GM12878 (cell line): ENCODE results near the gene MOGAT1. TPM values are rescaled to one million over a fixed set of nuclear protein-coding genes. Genes with fewer than 3 reads are reported as not detected.

Experiments
- ATAC-seq: fragments of 200-7000 bp; cut with Tn5 transposase; 3 replicates; pipeline ENCODE4 v1.9.1; 2020; ENCODE audit warnings: mild to moderate bottlenecking, moderate library complexity
- BruUV-seq: library from RNA; stranded (reverse); fragments of 400-500 nt; replicated peaks from 2 replicates; lab custom pipeline; 2021; lab: Mats Ljungman, UMichigan
- CTCF ChIA-PET: fragments of 300-600 bp; sonication (Branson Sonifier 250); formaldehyde crosslinking; extraction: SDS; loops from one replicate; lab custom pipeline; 2021; ENCODE audit warnings: inconsistent platforms; lab: Yijun Ruan, JAX
- POLR2A ChIA-PET: fragments of 350-600 bp; formaldehyde crosslinking; extraction: SDS; loops from one replicate; lab custom pipeline; 2021; ENCODE audit warnings: inconsistent platforms; lab: Charles Lee
- RAD21 ChIA-PET: fragments of 300-600 bp; sonication (Branson Sonifier 250); formaldehyde crosslinking; loops from one replicate; lab custom pipeline; 2023; ENCODE audit warnings: antibody characterized with exemption; ENCODE audit not compliant: unreplicated experiment; lab: Charles Lee
- SMC1A ChIA-PET: fragments of 300-600 bp; sonication (Branson Sonifier 250); formaldehyde crosslinking; loops from one replicate; lab custom pipeline; 2023; ENCODE audit not compliant: unreplicated experiment, uncharacterized antibody; lab: Charles Lee
- DNase-seq: peaks from one replicate; pipeline ENCODE4 v3.0.0-alpha.2; 2011; ENCODE audit warnings: low read depth, low spot score
- FAIRE-seq: peaks from 3 replicates; lab custom pipeline; 2011; peaks lifted over from hg19 to GRCh38; lab: Jason Lieb, UNC
- H2AFZ ChIP-seq: 2 replicates; pipeline ENCODE4 v1.6.0; 2011; ENCODE audit warnings: low read depth, low read length, control low read depth; ENCODE audit not compliant: control insufficient read depth
- H3K27ac ChIP-seq: 2 replicates; pipeline ENCODE4 v1.5.1; 2011; ENCODE audit warnings: control low read depth; ENCODE audit not compliant: control insufficient read depth, insufficient read depth
- H3K27me3 ChIP-seq, 2 experiments: replicated peaks in 1 of 2; 2 replicates each; pipeline versions ENCODE4 v1.6.0 to v1.6.1; 2011; ENCODE audit warnings: low read length in 1 of 2; ENCODE audit not compliant: control insufficient read depth in 2 of 2, insufficient read depth in 2 of 2
- H3K36me3 ChIP-seq, 2 experiments: 2 replicates each; pipeline ENCODE4 v1.5.1; 2011; ENCODE audit warnings: low read length in 1 of 2; ENCODE audit not compliant: control insufficient read depth in 2 of 2, insufficient read depth in 2 of 2
- H3K4me1 ChIP-seq: 2 replicates; pipeline ENCODE4 v1.6.1; 2011; ENCODE audit warnings: mild to moderate bottlenecking, low read length, moderate library complexity, mixed read lengths; ENCODE audit not compliant: control insufficient read depth, insufficient read depth
- H3K4me2 ChIP-seq: 2 replicates; pipeline ENCODE4 v1.6.0; 2011; ENCODE audit warnings: control low read depth; ENCODE audit not compliant: control insufficient read depth, insufficient read depth
- H3K4me3 ChIP-seq: fragments of 200-600 bp; sonication (generic); 2 replicates; pipeline ENCODE4 v1.5.1; 2016
- H3K79me2 ChIP-seq: 2 replicates; pipeline ENCODE4 v1.6.0; 2011; ENCODE audit warnings: low read length; ENCODE audit not compliant: control insufficient read depth, insufficient read depth
- H3K9ac ChIP-seq: 2 replicates; pipeline ENCODE4 v1.8.0; 2011; ENCODE audit warnings: low read length, control low read depth, mixed read lengths; ENCODE audit not compliant: control insufficient read depth, insufficient read depth
- H3K9me3 ChIP-seq: replicated peaks from 3 replicates; pipeline ENCODE4 v1.5.1; 2011; ENCODE audit warnings: mild to moderate bottlenecking, low read length; ENCODE audit not compliant: control insufficient read depth, insufficient read depth
- H4K20me1 ChIP-seq: 2 replicates; pipeline ENCODE4 v1.6.0; 2011; ENCODE audit not compliant: control insufficient read depth, insufficient read depth
- CREB1 ChIP-seq: IDR thresholded peaks from 2 replicates; pipeline ENCODE4 v1.6.1; 2012; ENCODE audit warnings: low read depth, mild to moderate bottlenecking, inconsistent platforms
- IRF4 ChIP-seq: IDR thresholded peaks from 2 replicates; pipeline ENCODE4 v1.6.1; 2011; ENCODE audit warnings: low read depth, low read length
- JUNB ChIP-seq: IDR thresholded peaks from 2 replicates; pipeline ENCODE4 v1.6.1; 2016; ENCODE audit warnings: antibody characterized with exemption, mild to moderate bottlenecking
- JUND ChIP-seq: IDR thresholded peaks from 2 replicates; pipeline ENCODE4 v1.6.1; 2012; ENCODE audit warnings: low read depth, mild to moderate bottlenecking, low read length, improper control_type of control experiment, moderate library complexity
- MAX ChIP-seq: IDR thresholded peaks from 2 replicates; pipeline ENCODE4 v1.6.1; 2012; ENCODE audit warnings: low read depth, low read length, improper control_type of control experiment
- RCOR1 ChIP-seq: conservative IDR thresholded peaks from 2 replicates; pipeline ENCODE4 v1.6.1; 2012; ENCODE audit warnings: low read depth, low read length, improper control_type of control experiment
- REST ChIP-seq: IDR thresholded peaks from 2 replicates; pipeline ENCODE4 v1.6.1; 2012; ENCODE audit warnings: mild to moderate bottlenecking, low read depth, low read length
- SMAD1 ChIP-seq: fragments of 450-650 bp; IDR thresholded peaks from 2 replicates; pipeline ENCODE4 v1.6.1; 2018; ENCODE audit warnings: mild to moderate bottlenecking, low read depth; ENCODE audit not compliant: partially characterized antibody
- ZNF217 ChIP-seq: fragments of 450-650 bp; IDR thresholded peaks from 2 replicates; pipeline ENCODE4 v1.6.1; 2017; ENCODE audit warnings: antibody characterized with exemption, mild to moderate bottlenecking
- WGBS: methylation state at CpG from one replicate; pipeline ENCODE4 v1.1.6; 2016; ENCODE audit warnings: low lambda C conversion rate; ENCODE audit not compliant: insufficient replicate concordance, insufficient coverage; ENCODE audit errors: missing lambda C conversion rate; 5-methylcytosine and 5-hydroxymethylcytosine counted together
- in situ Hi-C: fragments of 300-500 bp; cut with MboI; formaldehyde crosslinking; loops from 9 replicates; pipeline ENCODE4 v1.14.3; 2018; ENCODE audit warnings: mixed read lengths
- intact Hi-C: fragments of 100-400 bp; cut with micrococcal nuclease; formaldehyde crosslinking; loops from one replicate; pipeline ENCODE4 v1.14.2; 2022; ENCODE audit not compliant: unreplicated experiment
- polyA plus RNA-seq, 11 experiments: library from polyadenylated mRNA; depleted of rRNA in 4 of 11; unstranded in 6 of 11; stranded (reverse) in 5 of 11; fragments of >200 nt; fragmentation: Nextera tagmentation in 4 of 11; fragmentation: Illumina TruSeq in 1 of 11; extraction: Ambion mirVana in 4 of 11; extraction: Trizol in 1 of 11; gene quantifications; 1 replicate in 1 of 11; 2 replicates in 10 of 11; pipeline versions ENCODE4 v1.2.1 to v1.2.3, GENCODE V29; 2011 to 2016; ENCODE audit warnings: inconsistent platforms in 2 of 11, missing spikeins in 2 of 11, low read depth in 1 of 11
- total RNA-seq, 4 experiments: library from RNA; depleted of rRNA in 3 of 4; stranded (reverse); fragments of >200 nt in 3 of 4; fragmentation: Illumina TruSeq in 1 of 4; extraction: Trizol in 1 of 4; gene quantifications; 2 replicates each; pipeline versions ENCODE4 v1.2.1 to v1.2.3, GENCODE V29; 2013 to 2021

MOGAT1 gene
- total and polyA plus RNA-seq, 10 of the 15 experiments (the other 5 are each of a cell fraction or from before 2014, with no cell fraction given) = not detected

- TF ChIP-seq IRF4 = no peak
- TF ChIP-seq SMAD1 = no peak
- no peak for TF ChIP-seq REST
- no peak for TF ChIP-seq JUND
- no peak for TF ChIP-seq CREB1
- TF ChIP-seq ZNF217 = no peak
- TF ChIP-seq RCOR1 = no peak
- TF ChIP-seq, all 136 proteins: peak for 0
These were observed 14.8 kb downstream of the MOGAT1 start (continued) for GRCh38 chr2:222686086-222686750.

- intact Hi-C loops = no loop called here
- Histone ChIP-seq H3K4me3 (no peak overlapping the region), H2AFZ (no peak overlapping the region), H4K20me1 (no peaks in the 10 kb centered on the region), H3K27me3 (no peaks in the 10 kb centered on the region), H3K9me3 (no peaks in the 10 kb centered on the region), H3K79me2 (no peaks in the 10 kb centered on the region), H3K36me3 (no peaks in the 10 kb centered on the region), H3K4me2 (no peak overlapping the region), H3K4me1 (no peaks in the 10 kb centered on the region), H3K27ac (no peak overlapping the region), H3K9ac (no peak overlapping the region)
- DNase-seq (no peak), FAIRE-seq (no peak), ATAC-seq (no peak)
- POLR2A ChIA-PET = no interaction called here
- no TSS peak for BruUV-seq
- TF ChIP-seq JUNB (no peak), MAX (no peak)
- in situ Hi-C loops = no loop called here
- SMC1A ChIA-PET = interaction anchor here (0.6 kb wide), 1 partner anchor 289 kb away, joined by 3 read pairs; no protein-coding TSS in a partner anchor
- 72% methylated on average over 2 of the region's 2 CpGs for WGBS
- RAD21 ChIA-PET = interaction anchor here (0.8 kb wide), 1 partner anchor 17 kb away, joined by 4 read pairs; no protein-coding TSS in a partner anchor
- CTCF ChIA-PET = interaction anchor here (0.9 to 6.5 kb wide), 7 partner anchors 9 to 250 kb away, joined by 3 to 48 read pairs (median 5); no protein-coding TSS in a partner anchor
These were observed 17.5 kb downstream of the MOGAT1 start for GRCh38 chr2:222688917-222689316.
